ENCODE measurements around the gene PLBD2. TPM values are rescaled to one million over a fixed set of nuclear protein-coding genes. Genes with fewer than 3 reads are reported as not detected.

The PLBD2 gene
- total RNA-seq, 2 donors from 2014 or later: 20.2 to 23.4 TPM

DNA sequence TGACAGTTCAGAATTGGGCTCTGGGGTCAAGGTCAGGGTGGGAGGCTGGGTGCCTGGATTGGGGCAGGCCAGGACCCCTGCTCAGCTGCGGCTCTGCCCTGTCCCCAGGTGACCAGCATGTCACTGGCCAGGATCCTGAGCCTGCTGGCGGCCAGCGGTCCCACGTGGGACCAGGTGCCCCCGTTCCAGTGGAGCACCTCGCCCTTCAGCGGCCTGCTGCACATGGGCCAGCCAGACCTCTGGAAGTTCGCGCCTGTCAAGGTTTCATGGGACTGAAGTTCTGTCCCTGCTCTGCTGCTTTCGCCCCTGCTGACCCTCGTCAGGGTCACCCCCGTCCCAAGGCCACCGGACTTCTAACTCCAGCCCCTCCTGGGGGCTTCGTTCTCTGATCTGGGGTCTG, 30.0 kb downstream of the PLBD2 start:
- intact Hi-C loops (cut with DNase I): no loop called here
- no peak overlapping the region for H3K4me3 ChIP-seq
- H3K27ac ChIP-seq: no peak overlapping the region
- no peaks in the 10 kb centered on the region for H3K4me1 ChIP-seq
- no peak for DNase-seq
- H3K36me3 ChIP-seq: no peaks in the 10 kb centered on the region
- TF ChIP-seq, protein P1, sequence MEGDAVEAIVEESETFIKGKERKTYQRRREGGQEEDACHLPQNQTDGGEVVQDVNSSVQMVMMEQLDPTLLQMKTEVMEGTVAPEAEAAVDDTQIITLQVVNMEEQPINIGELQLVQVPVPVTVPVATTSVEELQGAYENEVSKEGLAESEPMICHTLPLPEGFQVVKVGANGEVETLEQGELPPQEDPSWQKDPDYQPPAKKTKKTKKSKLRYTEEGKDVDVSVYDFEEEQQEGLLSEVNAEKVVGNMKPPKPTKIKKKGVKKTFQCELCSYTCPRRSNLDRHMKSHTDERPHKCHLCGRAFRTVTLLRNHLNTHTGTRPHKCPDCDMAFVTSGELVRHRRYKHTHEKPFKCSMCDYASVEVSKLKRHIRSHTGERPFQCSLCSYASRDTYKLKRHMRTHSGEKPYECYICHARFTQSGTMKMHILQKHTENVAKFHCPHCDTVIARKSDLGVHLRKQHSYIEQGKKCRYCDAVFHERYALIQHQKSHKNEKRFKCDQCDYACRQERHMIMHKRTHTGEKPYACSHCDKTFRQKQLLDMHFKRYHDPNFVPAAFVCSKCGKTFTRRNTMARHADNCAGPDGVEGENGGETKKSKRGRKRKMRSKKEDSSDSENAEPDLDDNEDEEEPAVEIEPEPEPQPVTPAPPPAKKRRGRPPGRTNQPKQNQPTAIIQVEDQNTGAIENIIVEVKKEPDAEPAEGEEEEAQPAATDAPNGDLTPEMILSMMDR (IDR thresholded peaks at IDR 0.05): no peak
- H3K9me3 ChIP-seq: no peaks in the 10 kb centered on the region
- H3K9ac ChIP-seq (ENCODE audit: low read depth in 2 of 2, low read length in 2 of 2): no peak overlapping the region
- H3K27me3 ChIP-seq: no peaks in the 10 kb centered on the region

DNA sequence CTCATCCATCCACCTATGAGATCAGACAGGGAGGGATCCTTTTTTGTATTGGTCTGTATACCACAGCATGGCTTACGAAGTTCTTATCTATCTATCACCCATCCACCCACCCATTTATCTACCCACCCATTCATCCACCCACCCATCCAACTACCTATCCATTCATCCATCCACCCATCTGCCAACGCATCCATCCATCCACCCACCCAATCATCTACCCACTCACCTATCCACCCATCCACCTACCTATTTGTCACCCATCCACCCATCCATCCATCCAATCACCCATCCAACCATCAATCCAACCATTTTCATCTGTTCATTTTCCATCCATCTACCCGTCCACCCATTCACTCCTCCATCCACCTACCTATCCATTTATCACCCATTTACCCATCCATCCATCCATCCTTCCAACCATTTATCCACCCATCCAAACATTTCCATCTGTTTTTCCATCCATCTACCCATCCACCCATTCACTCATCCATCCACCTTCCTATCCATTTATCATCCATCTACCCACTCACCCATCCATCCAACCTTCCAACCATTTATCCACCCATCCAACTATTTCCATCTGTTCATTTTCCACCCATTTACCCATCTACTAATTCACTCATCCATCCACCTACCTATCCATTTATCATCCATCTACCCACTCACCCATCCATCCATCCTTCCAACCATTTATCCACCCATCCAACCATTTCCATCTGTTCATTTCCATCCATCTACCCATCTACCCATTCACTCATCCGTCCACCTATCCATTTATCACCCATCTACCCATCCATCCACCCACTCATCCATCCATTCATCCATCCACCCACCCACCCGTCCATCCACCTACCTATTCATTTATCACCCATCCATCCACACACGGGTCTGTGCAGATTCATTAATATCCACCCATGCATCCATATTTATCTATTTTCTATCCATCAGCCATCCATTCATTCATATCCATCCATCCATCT, 32.0 kb downstream of the PLBD2 start:
- TF ChIP-seq, protein P1 (IDR thresholded peaks at IDR 0.05): no peak
- Histone ChIP-seq H3K4me1 (no peaks in the 10 kb centered on the region), H3K36me3 (no peaks in the 10 kb centered on the region), H3K9me3 (no peaks in the 10 kb centered on the region), H3K4me3 (no peak overlapping the region), H3K27ac (no peak overlapping the region), H3K9ac (ENCODE audit: low read depth in 2 of 2, low read length in 2 of 2) (no peak overlapping the region), H3K27me3 (no peaks in the 10 kb centered on the region)
- no peak for DNase-seq
- intact Hi-C loops (cut with DNase I): no loop called here

DNA sequence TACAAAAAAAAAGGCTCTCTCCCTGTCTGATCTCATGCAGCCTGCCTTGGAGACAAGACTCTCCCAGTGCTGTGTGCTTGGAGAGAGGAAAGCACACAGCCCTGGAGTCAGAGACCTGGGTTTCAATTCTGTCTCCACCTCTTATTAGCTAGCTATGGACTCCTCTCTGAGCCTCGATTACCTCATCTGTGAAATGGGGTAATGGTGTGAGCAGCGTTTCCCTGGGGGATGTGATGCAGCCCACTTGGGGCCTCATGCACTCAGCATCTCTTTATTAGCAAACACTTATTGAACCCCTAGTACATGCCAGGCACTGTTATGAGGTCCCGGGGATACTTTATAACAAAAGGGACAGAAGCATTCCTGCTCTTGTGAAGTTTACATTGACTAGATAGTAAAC, 32.8 kb downstream of the PLBD2 start:
- Histone ChIP-seq H3K4me3 (no peak overlapping the region), H3K27me3 (no peaks in the 10 kb centered on the region), H3K9me3 (no peaks in the 10 kb centered on the region), H3K36me3 (no peaks in the 10 kb centered on the region), H3K4me1 (no peaks in the 10 kb centered on the region), H3K9ac (ENCODE audit: low read depth in 2 of 2, low read length in 2 of 2) (no peak overlapping the region), H3K27ac (no peak overlapping the region)
- intact Hi-C loops (cut with DNase I): no loop called here
- TF ChIP-seq, protein P1 (IDR thresholded peaks at IDR 0.05): no peak
- no peak for DNase-seq

DNA sequence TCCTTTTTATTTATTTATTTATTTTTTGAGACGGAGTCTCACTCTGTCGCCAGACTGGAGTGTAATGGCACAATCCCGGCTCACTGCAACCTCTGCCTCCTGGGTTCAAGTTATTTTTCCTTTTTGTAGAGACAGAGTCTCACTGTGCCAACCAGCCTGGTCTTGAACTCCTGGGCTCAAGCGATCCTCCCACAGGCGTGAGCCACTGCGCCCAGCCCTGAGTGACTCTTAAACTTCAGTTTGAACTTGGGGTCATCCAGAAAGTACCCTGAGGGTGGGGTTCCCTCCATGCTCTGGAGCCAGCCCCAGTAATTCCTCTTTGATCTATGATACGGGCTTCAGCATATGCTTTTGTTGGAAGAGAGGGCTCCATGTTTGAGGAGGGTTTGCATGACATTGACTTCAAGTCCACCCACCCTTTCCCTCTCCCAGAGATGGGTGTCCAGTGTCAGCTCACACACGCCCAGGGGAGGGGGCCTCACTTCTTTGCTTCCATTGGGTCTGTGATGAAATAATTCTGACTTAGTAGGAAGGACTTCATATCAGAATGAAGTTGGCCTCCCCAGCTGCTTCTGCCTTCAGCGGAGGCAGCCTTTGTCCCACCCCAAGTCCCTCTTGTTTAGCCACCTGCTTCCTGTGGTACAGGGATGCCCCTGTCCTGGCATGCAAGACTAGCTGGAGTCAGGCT, 33.4 kb downstream of the PLBD2 start:
- H3K4me3 ChIP-seq: no peak overlapping the region
- TF ChIP-seq, protein P1 (IDR thresholded peaks at IDR 0.05): no peak
- no peaks in the 10 kb centered on the region for H3K36me3 ChIP-seq
- no peak for DNase-seq
- H3K27ac ChIP-seq: no peak overlapping the region
- H3K9me3 ChIP-seq: no peaks in the 10 kb centered on the region
- H3K4me1 ChIP-seq: no peaks in the 10 kb centered on the region
- H3K9ac ChIP-seq (ENCODE audit: low read depth in 2 of 2, low read length in 2 of 2): no peak overlapping the region
- intact Hi-C loops (cut with DNase I): no loop called here
- H3K27me3 ChIP-seq: no peaks in the 10 kb centered on the region

DNA sequence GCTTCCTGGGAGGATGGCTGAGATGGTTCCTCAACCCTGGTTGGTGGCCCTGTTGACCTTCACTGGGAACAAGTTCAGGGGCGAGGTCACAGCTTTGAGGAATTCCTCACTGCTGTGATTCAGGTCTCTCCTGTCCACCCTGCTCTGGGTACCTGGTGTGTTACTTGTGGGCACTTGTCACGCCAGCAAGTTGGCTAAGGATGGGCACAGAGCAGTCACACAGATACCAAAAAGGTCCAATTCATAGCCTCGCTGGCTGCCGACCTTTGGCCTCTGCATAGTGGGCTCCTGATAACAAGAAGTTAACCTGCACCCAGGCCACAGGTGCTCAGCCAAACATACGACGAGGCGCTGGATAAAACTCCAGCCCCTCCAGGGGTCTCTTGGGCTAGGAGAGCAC, 34.1 kb downstream of the PLBD2 start:
- Histone ChIP-seq H3K27me3 (no peaks in the 10 kb centered on the region), H3K4me3 (no peak overlapping the region)
- intact Hi-C loops (cut with DNase I): no loop called here

More for the DNA sequence above, 34.1 kb downstream of the PLBD2 start:
- TF ChIP-seq, protein P1 (IDR thresholded peaks at IDR 0.05): no peak
- no peaks in the 10 kb centered on the region for H3K4me1 ChIP-seq
- no peak for DNase-seq
- no peaks in the 10 kb centered on the region for H3K9me3 ChIP-seq
- H3K9ac ChIP-seq (ENCODE audit: low read depth in 2 of 2, low read length in 2 of 2): no peak overlapping the region
- H3K36me3 ChIP-seq: no peaks in the 10 kb centered on the region
- H3K27ac ChIP-seq: no peak overlapping the region
